Measurements from ENCODE around the gene PKP1. TPM values are rescaled to one million over a fixed set of nuclear protein-coding genes. Genes with fewer than 3 reads are reported as not detected.

PKP1 gene
- total RNA-seq, 1 donor from 2014 or later = not detected

GRCh38 chr1:201262963-201263608 is 20.2 kb upstream of the PKP1 start:
- no peak for TF ChIP-seq CTCF (IDR thresholded peaks at IDR 0.05)
- DNase-seq (ENCODE audit: low spot score in 2 of 2) = peak in 1 of 2 donors; percentile 30
- no peak overlapping the region for H3K4me3 ChIP-seq
- H3K9me3 ChIP-seq = no peaks in the 10 kb centered on the region
- H3K27ac ChIP-seq = no peak overlapping the region
- H3K36me3 ChIP-seq = no peaks in the 10 kb centered on the region
- H3K27me3 ChIP-seq = peaks cover 4% of the 10 kb centered on the region
- intact Hi-C loops (cut with DNase I) = no loop called here
- H3K4me1 ChIP-seq = no peaks in the 10 kb centered on the region

GRCh38 chr1:201264072-201264471 is 19.2 kb upstream of the PKP1 start:
- no peaks in the 10 kb centered on the region for H3K4me1 ChIP-seq
- DNase-seq (ENCODE audit: low spot score in 2 of 2) = peak in 1 of 2 donors; percentile 19
- no peak for TF ChIP-seq CTCF (IDR thresholded peaks at IDR 0.05)
- H3K4me3 ChIP-seq = no peak overlapping the region
- no peaks in the 10 kb centered on the region for H3K9me3 ChIP-seq
- intact Hi-C loops (cut with DNase I) = no loop called here
- H3K36me3 ChIP-seq = no peaks in the 10 kb centered on the region
- H3K27me3 ChIP-seq = peaks cover 4% of the 10 kb centered on the region
- H3K27ac ChIP-seq = no peak overlapping the region

- intact Hi-C loops (cut with DNase I) = no loop called here
- no peaks in the 10 kb centered on the region for H3K4me1 ChIP-seq
- H3K4me3 ChIP-seq = no peak overlapping the region
- peaks cover 4% of the 10 kb centered on the region for H3K27me3 ChIP-seq
- DNase-seq (ENCODE audit: low spot score in 2 of 2) = peak in 1 of 2 donors; percentile 19
- no peaks in the 10 kb centered on the region for H3K36me3 ChIP-seq
- H3K27ac ChIP-seq = no peak overlapping the region
- H3K9me3 ChIP-seq = no peaks in the 10 kb centered on the region
- TF ChIP-seq CTCF (IDR thresholded peaks at IDR 0.05) = no peak
These were observed 18.8 kb upstream of the PKP1 start for GRCh38 chr1:201264554-201264953.

- no peak overlapping the region for H3K4me3 ChIP-seq
- DNase-seq (ENCODE audit: low spot score in 2 of 2) = no peak
- TF ChIP-seq CTCF (IDR thresholded peaks at IDR 0.05) = no peak
- H3K27ac ChIP-seq = no peak overlapping the region
- H3K36me3 ChIP-seq = no peaks in the 10 kb centered on the region
- no peaks in the 10 kb centered on the region for H3K9me3 ChIP-seq
- H3K4me1 ChIP-seq = no peaks in the 10 kb centered on the region
- H3K27me3 ChIP-seq = no peaks in the 10 kb centered on the region
- intact Hi-C loops (cut with DNase I) = no loop called here
These were observed 17.6 kb upstream of the PKP1 start for GRCh38 chr1:201265756-201266155.

GRCh38 chr1:201266276-201266675 is 17.0 kb upstream of the PKP1 start:
- Histone ChIP-seq H3K27ac (no peak overlapping the region), H3K27me3 (no peaks in the 10 kb centered on the region), H3K4me3 (no peak overlapping the region), H3K36me3 (no peaks in the 10 kb centered on the region), H3K4me1 (no peaks in the 10 kb centered on the region), H3K9me3 (no peaks in the 10 kb centered on the region)
- TF ChIP-seq CTCF (IDR thresholded peaks at IDR 0.05) = no peak
- no peak for DNase-seq (ENCODE audit: low spot score in 2 of 2)
- intact Hi-C loops (cut with DNase I) = no loop called here

- H3K27ac ChIP-seq = no peak overlapping the region
- H3K36me3 ChIP-seq = no peaks in the 10 kb centered on the region
- TF ChIP-seq CTCF (IDR thresholded peaks at IDR 0.05) = no peak
- intact Hi-C loops (cut with DNase I) = no loop called here
- H3K27me3 ChIP-seq = no peaks in the 10 kb centered on the region
- no peaks in the 10 kb centered on the region for H3K9me3 ChIP-seq
- no peak overlapping the region for H3K4me3 ChIP-seq
- H3K4me1 ChIP-seq = no peaks in the 10 kb centered on the region
- peak in 1 of 2 donors; percentile 24 for DNase-seq (ENCODE audit: low spot score in 2 of 2)
These were observed 16.5 kb upstream of the PKP1 start for GRCh38 chr1:201266774-201267173.
